Measurements from ENCODE around the gene GCN1.

DNA sequence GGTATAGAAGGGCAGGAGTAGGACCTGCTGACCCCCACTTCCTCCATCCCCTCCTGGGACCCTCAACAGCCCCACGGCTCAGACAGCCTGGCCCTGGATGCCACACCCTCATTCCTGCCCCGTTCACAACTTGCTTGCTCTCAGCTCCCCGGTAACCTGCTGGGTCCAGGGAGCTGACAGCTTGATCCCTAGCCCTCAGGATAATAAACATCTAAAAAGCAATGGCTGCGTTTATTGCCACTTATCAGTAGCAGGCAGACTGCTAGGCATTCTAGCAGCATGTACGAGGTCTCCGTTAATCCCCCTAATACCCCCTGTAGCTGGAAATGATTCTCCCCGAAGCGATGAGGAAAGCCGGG, 30.7 kb upstream of the GCN1 start:
- no peak for TF ChIP-seq CTCF (IDR thresholded peaks at IDR 0.05; ENCODE audit: insufficient read depth, low read depth, low read length)
- TF ChIP-seq EZH2 (IDR thresholded peaks at IDR 0.05; ENCODE audit: insufficient read depth, low read length): no peak
